Endothelial cell of umbilical vein (primary cell): ENCODE results near the gene NAP1L4. TPM values are rescaled to one million over a fixed set of nuclear protein-coding genes. Genes with fewer than 3 reads are reported as not detected.

Experiments used
- BruUV-seq: library from RNA; stranded (reverse); fragments of 400-500 nt; replicated peaks from 2 replicates; lab custom pipeline; 2021; lab: Mats Ljungman, UMichigan
- CTCF ChIA-PET: fragments of 300-600, 350-600 bp; sonication (Branson Sonifier 250); formaldehyde crosslinking; loops from one replicate; lab custom pipeline; 2021; ENCODE audit warnings: antibody characterized with exemption, inconsistent platforms; lab: Charles Lee
- POLR2A ChIA-PET: fragments of 300-600, 350-600 bp; sonication (Branson Sonifier 250); formaldehyde crosslinking; loops from one replicate; lab custom pipeline; 2021; ENCODE audit warnings: antibody characterized with exemption, inconsistent platforms; lab: Charles Lee
- DNase-seq: peaks from one replicate; pipeline ENCODE4 v3.0.0-alpha.2; 2011; ENCODE audit warnings: low read depth, low spot score
- FAIRE-seq: peaks from 2 replicates; lab custom pipeline; 2011; peaks lifted over from hg19 to GRCh38; lab: Jason Lieb, UNC
- H2AFZ ChIP-seq: 2 replicates; pipeline ENCODE4 v1.6.0; 2012; ENCODE audit warnings: low read depth, low read length, control low read depth, inconsistent platforms
- H3K27ac ChIP-seq: 2 replicates; pipeline ENCODE4 v1.5.1; 2011; ENCODE audit warnings: low read depth, mild to moderate bottlenecking, control low read depth, low read length, moderate library complexity; ENCODE audit not compliant: insufficient read depth
- H3K27me3 ChIP-seq, 2 experiments: 2 replicates each; pipeline versions ENCODE4 v1.6.0 to v1.6.1; 2011; ENCODE audit warnings: low read length in 2 of 2, mixed read lengths in 1 of 2; ENCODE audit not compliant: control insufficient read depth in 2 of 2, insufficient read depth in 2 of 2
- H3K36me3 ChIP-seq, 2 experiments: 2 replicates in 1 of 2; 3 replicates in 1 of 2; pipeline ENCODE4 v1.5.1; 2011; ENCODE audit warnings: low read length in 2 of 2, mild to moderate bottlenecking in 1 of 2, moderate library complexity in 1 of 2; ENCODE audit not compliant: control insufficient read depth in 2 of 2, insufficient read depth in 2 of 2; ENCODE audit errors: extremely low read depth in 1 of 2
- H3K4me1 ChIP-seq: 3 replicates; pipeline ENCODE4 v1.5.1; 2011; ENCODE audit warnings: mild to moderate bottlenecking, low read length; ENCODE audit not compliant: control insufficient read depth, insufficient read depth; ENCODE audit errors: extremely low read depth
- H3K4me2 ChIP-seq: 2 replicates; pipeline ENCODE4 v1.6.1; 2011; ENCODE audit warnings: low read length, control low read depth, mixed read lengths; ENCODE audit not compliant: insufficient read depth
- H3K4me3 ChIP-seq, 3 experiments: fragments of 200-600 bp in 1 of 3; sonication (generic), shearing (Covaris generic) in 1 of 3; replicated peaks in 1 of 3; 2 replicates each; pipeline ENCODE4 v1.5.1; 2011 to 2016; ENCODE audit warnings: control low read depth in 3 of 3, low read length in 3 of 3, mild to moderate bottlenecking in 2 of 3, inconsistent platforms in 1 of 3, low read depth in 1 of 3, moderate library complexity in 1 of 3; ENCODE audit not compliant: insufficient read depth in 1 of 3
- H3K79me2 ChIP-seq: 2 replicates; pipeline ENCODE4 v1.6.0; 2012; ENCODE audit warnings: low read length, inconsistent platforms; ENCODE audit not compliant: control insufficient read depth, insufficient read depth
- H3K9ac ChIP-seq: replicated peaks from 2 replicates; pipeline ENCODE3; 2011; ENCODE audit warnings: low read length, control low read depth; ENCODE audit not compliant: insufficient read depth; ENCODE audit errors: extremely low read depth
- H3K9me1 ChIP-seq: replicated peaks from 3 replicates; pipeline ENCODE4 v1.6.0; 2011; ENCODE audit warnings: mild to moderate bottlenecking, low read length; ENCODE audit not compliant: control insufficient read depth, insufficient read depth; ENCODE audit errors: extremely low read depth
- H3K9me3 ChIP-seq: replicated peaks from 2 replicates; pipeline ENCODE4 v1.5.1; 2012; ENCODE audit warnings: low read length, inconsistent platforms; ENCODE audit not compliant: control insufficient read depth, insufficient read depth
- H4K20me1 ChIP-seq: replicated peaks from 2 replicates; pipeline ENCODE3; 2011; ENCODE audit warnings: mild to moderate bottlenecking, low read length; ENCODE audit not compliant: control insufficient read depth, insufficient read depth; ENCODE audit errors: extremely low read depth
- EZH2 ChIP-seq: IDR thresholded peaks from 2 replicates; pipeline ENCODE4 v1.6.1; 2012; ENCODE audit warnings: borderline replicate concordance, low read depth, mild to moderate bottlenecking, moderate library complexity, low read length, inconsistent platforms; ENCODE audit not compliant: severe bottlenecking
- FOS ChIP-seq: IDR thresholded peaks from 2 replicates; pipeline ENCODE4 v1.6.1; 2011; ENCODE audit warnings: mild to moderate bottlenecking, low read length, moderate library complexity, borderline replicate concordance; ENCODE audit not compliant: insufficient read depth
- GATA2 ChIP-seq: IDR thresholded peaks from 2 replicates; pipeline ENCODE4 v1.7.0; 2011; ENCODE audit warnings: low read depth, mild to moderate bottlenecking, moderate library complexity, mixed read lengths, low read length; ENCODE audit not compliant: insufficient read length, insufficient read depth
- JUN ChIP-seq: IDR thresholded peaks from 2 replicates; pipeline ENCODE4 v1.6.1; 2011; ENCODE audit warnings: borderline replicate concordance, low read depth; ENCODE audit not compliant: insufficient read length, insufficient read depth
- MYC ChIP-seq: IDR thresholded peaks from one replicate; pipeline ENCODE4 v1.6.1; 2011; ENCODE audit warnings: mild to moderate bottlenecking, low read depth, low read length
- POLR2A ChIP-seq: IDR thresholded peaks from 2 replicates; pipeline ENCODE4 v1.6.1; 2012; ENCODE audit warnings: low read depth, mild to moderate bottlenecking, control low read depth, low read length
- POLR2AphosphoS5 ChIP-seq: IDR thresholded peaks from 2 replicates; pipeline ENCODE4 v1.6.1; 2012; ENCODE audit warnings: low read depth, mild to moderate bottlenecking, control low read depth, low read length, moderate library complexity; ENCODE audit not compliant: insufficient read depth
- dilution Hi-C: fragments of 300-500 bp; cut with MboI; formaldehyde crosslinking; loops from one replicate; pipeline ENCODE4 v1.15.0; 2019; ENCODE audit warnings: low sequenced_read_pairs; ENCODE audit not compliant: extremely low pct_ligation_motif_present
- intact Hi-C: fragments of 100-400 bp; cut with micrococcal nuclease; formaldehyde crosslinking; loops from one replicate; pipeline ENCODE4 v1.10.0; 2022
- polyA plus RNA-seq, 4 experiments: library from polyadenylated mRNA; depleted of rRNA in 3 of 4; stranded (reverse) in 3 of 4; unstranded in 1 of 4; fragments of >200 nt; gene quantifications; 2 replicates each; pipeline versions ENCODE4 v1.2.1 to v1.2.3, GENCODE V29; 2011 to 2012; ENCODE audit warnings: missing spikeins in 1 of 4
- total RNA-seq: library from RNA; stranded (reverse); gene quantifications from 2 replicates; pipeline ENCODE4 v1.2.3, GENCODE V29; 2021
- TF ChIP-seq, protein P1 (sequence below): IDR thresholded peaks from 2 replicates; pipeline ENCODE4 v1.6.1; 2011; ENCODE audit not compliant: insufficient read depth, insufficient read length
- TF ChIP-seq, protein P2 (sequence below), 2 donors: IDR thresholded peaks; 1 replicate in 1 of 2; 2 replicates in 1 of 2; pipeline ENCODE4 v1.5.1; 2011; ENCODE audit warnings: low read length in 2 of 2, mild to moderate bottlenecking in 2 of 2, moderate library complexity in 2 of 2, control low read depth in 1 of 2, inconsistent platforms in 1 of 2, low read depth in 1 of 2; ENCODE audit not compliant: insufficient read depth in 1 of 2; ENCODE audit errors: extremely low read depth in 1 of 2

Gene NAP1L4
- total and polyA plus RNA-seq, 2 donors (not counting 3 experiments of a cell fraction or from before 2014, with no cell fraction given) = 100.0 to 177 TPM

GRCh38 chr11:2942447-2942846 is 49.7 kb downstream of the NAP1L4 start:
- BruUV-seq = no TSS peak
- POLR2A ChIA-PET = interaction anchor here (0.8 kb wide), 1 partner anchor 9 kb away, joined by 3 read pairs; no protein-coding TSS in a partner anchor
- dilution Hi-C loops = no loop called here

More at GRCh38 chr11:2942447-2942846, 49.7 kb downstream of the NAP1L4 start:
- Histone ChIP-seq H3K36me3 (peaks cover 6 to 18% of the 10 kb centered on the region in 2 experiments), H2AFZ (no peak overlapping the region), H3K27me3 (no peaks in the 10 kb centered on the region), H3K9ac (no peak overlapping the region), H3K9me3 (peaks cover 2% of the 10 kb centered on the region), H3K27ac (no peak overlapping the region), H3K79me2 (peaks cover 4% of the 10 kb centered on the region), H3K9me1 (no peaks in the 10 kb centered on the region), H3K4me3 (no peak overlapping the region), H4K20me1 (no peaks in the 10 kb centered on the region), H3K4me1 (peaks cover 11% of the 10 kb centered on the region), H3K4me2 (no peak overlapping the region)
- FAIRE-seq = no peak
- CTCF ChIA-PET = interaction anchor here (1.5 kb wide), 1 partner anchor 410 kb away, joined by 10 read pairs; no protein-coding TSS in a partner anchor
- intact Hi-C loops = no loop called here
- TF ChIP-seq FOS (no peak), POLR2A (no peak), JUN (no peak), GATA2 (no peak), POLR2AphosphoS5 (no peak), MYC (no peak), EZH2 (no peak)
- TF ChIP-seq, protein P1, sequence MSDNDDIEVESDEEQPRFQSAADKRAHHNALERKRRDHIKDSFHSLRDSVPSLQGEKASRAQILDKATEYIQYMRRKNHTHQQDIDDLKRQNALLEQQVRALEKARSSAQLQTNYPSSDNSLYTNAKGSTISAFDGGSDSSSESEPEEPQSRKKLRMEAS = no peak
- TF ChIP-seq, protein P2, sequence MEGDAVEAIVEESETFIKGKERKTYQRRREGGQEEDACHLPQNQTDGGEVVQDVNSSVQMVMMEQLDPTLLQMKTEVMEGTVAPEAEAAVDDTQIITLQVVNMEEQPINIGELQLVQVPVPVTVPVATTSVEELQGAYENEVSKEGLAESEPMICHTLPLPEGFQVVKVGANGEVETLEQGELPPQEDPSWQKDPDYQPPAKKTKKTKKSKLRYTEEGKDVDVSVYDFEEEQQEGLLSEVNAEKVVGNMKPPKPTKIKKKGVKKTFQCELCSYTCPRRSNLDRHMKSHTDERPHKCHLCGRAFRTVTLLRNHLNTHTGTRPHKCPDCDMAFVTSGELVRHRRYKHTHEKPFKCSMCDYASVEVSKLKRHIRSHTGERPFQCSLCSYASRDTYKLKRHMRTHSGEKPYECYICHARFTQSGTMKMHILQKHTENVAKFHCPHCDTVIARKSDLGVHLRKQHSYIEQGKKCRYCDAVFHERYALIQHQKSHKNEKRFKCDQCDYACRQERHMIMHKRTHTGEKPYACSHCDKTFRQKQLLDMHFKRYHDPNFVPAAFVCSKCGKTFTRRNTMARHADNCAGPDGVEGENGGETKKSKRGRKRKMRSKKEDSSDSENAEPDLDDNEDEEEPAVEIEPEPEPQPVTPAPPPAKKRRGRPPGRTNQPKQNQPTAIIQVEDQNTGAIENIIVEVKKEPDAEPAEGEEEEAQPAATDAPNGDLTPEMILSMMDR (IDR thresholded peaks at IDR 0.05; ENCODE audit: extremely low read depth in 1 of 2, insufficient read depth in 1 of 2, low read depth in 1 of 2, low read length in 2 of 2) = no peak
- no peak for DNase-seq
